Astrocyte (in vitro differentiated cells and primary cell): Measurements from ENCODE around the gene NME9. TPM values are rescaled to one million over a fixed set of nuclear protein-coding genes. Genes with fewer than 3 reads are reported as not detected.

Experiments used
- DNase-seq: peaks from one replicate; pipeline ENCODE4 v3.0.0-alpha.2; 2010; ENCODE audit warnings: low read depth
- FAIRE-seq: peaks from 2 replicates; lab custom pipeline; 2011; peaks lifted over from hg19 to GRCh38; lab: Jason Lieb, UNC
- H2AFZ ChIP-seq: 2 replicates; pipeline ENCODE4 v1.6.0; 2012; ENCODE audit warnings: low read depth, low read length, inconsistent platforms
- H3K27ac ChIP-seq: 2 replicates; pipeline ENCODE4 v1.5.1; 2011; ENCODE audit warnings: low read depth, low read length, inconsistent platforms
- H3K27me3 ChIP-seq: 2 replicates; pipeline ENCODE4 v1.6.0; 2011; ENCODE audit warnings: low read length, inconsistent platforms; ENCODE audit not compliant: insufficient read depth
- H3K36me3 ChIP-seq: 2 replicates; pipeline ENCODE4 v1.5.1; 2011; ENCODE audit warnings: low read length, inconsistent platforms; ENCODE audit not compliant: insufficient read depth
- H3K4me1 ChIP-seq: 2 replicates; pipeline ENCODE4 v1.5.1; 2011; ENCODE audit warnings: low read length, inconsistent platforms; ENCODE audit not compliant: insufficient read depth
- H3K4me2 ChIP-seq: 2 replicates; pipeline ENCODE4 v1.6.0; 2012; ENCODE audit warnings: low read length, inconsistent platforms
- H3K4me3 ChIP-seq: 2 replicates; pipeline ENCODE4 v1.5.1; 2011; ENCODE audit warnings: low read depth, mild to moderate bottlenecking, low read length, inconsistent platforms; ENCODE audit not compliant: insufficient read depth
- H3K79me2 ChIP-seq: 2 replicates; pipeline ENCODE4 v1.6.0; 2012; ENCODE audit warnings: mild to moderate bottlenecking, low read length, inconsistent platforms; ENCODE audit not compliant: insufficient read depth
- H3K9ac ChIP-seq: 2 replicates; pipeline ENCODE4 v1.6.0; 2012; ENCODE audit warnings: mild to moderate bottlenecking, low read length, inconsistent platforms
- H3K9me3 ChIP-seq: 2 replicates; pipeline ENCODE4 v1.5.1; 2012; ENCODE audit warnings: low read depth, mild to moderate bottlenecking, low read length, inconsistent platforms; ENCODE audit not compliant: insufficient read depth
- H4K20me1 ChIP-seq: 2 replicates; pipeline ENCODE4 v1.6.0; 2012; ENCODE audit warnings: low read length, inconsistent platforms; ENCODE audit not compliant: insufficient read depth
- H3K27ac Mint-ChIP-seq: one replicate; pipeline ENCODE4 v1.8.0; 2021; ENCODE audit warnings: mild to moderate bottlenecking, mixed read lengths; ENCODE audit not compliant: unreplicated experiment
- H3K27me3 Mint-ChIP-seq: one replicate; pipeline ENCODE4 v1.8.0; 2021; ENCODE audit warnings: low read depth, mixed read lengths; ENCODE audit not compliant: unreplicated experiment
- H3K36me3 Mint-ChIP-seq: one replicate; pipeline ENCODE4 v1.8.0; 2021; ENCODE audit warnings: low read depth, mixed read lengths; ENCODE audit not compliant: unreplicated experiment
- H3K4me1 Mint-ChIP-seq: one replicate; pipeline ENCODE4 v1.8.0; 2021; ENCODE audit warnings: low read depth, mixed read lengths; ENCODE audit not compliant: unreplicated experiment
- H3K4me3 Mint-ChIP-seq: one replicate; pipeline ENCODE4 v1.8.0; 2021; ENCODE audit warnings: mild to moderate bottlenecking, moderate library complexity, mixed read lengths; ENCODE audit not compliant: unreplicated experiment
- H3K9me3 Mint-ChIP-seq: one replicate; pipeline ENCODE4 v1.8.0; 2021; ENCODE audit warnings: mild to moderate bottlenecking, mixed read lengths; ENCODE audit not compliant: unreplicated experiment
- CTCF ChIP-seq: IDR thresholded peaks from 2 replicates; pipeline ENCODE4 v1.5.1; 2011; ENCODE audit warnings: low read depth, mild to moderate bottlenecking, inconsistent platforms, low read length, moderate library complexity; ENCODE audit not compliant: insufficient read depth
- EZH2 ChIP-seq: IDR thresholded peaks from 2 replicates; pipeline ENCODE4 v1.6.1; 2012; ENCODE audit warnings: mild to moderate bottlenecking, low read length, inconsistent platforms; ENCODE audit not compliant: insufficient read depth
- total RNA-seq: library from RNA; stranded (reverse); gene quantifications from 2 replicates; pipeline ENCODE4 v1.2.1, GENCODE V29; 2021

The NME9 gene
- total RNA-seq, 1 donor from 2014 or later: 0.54 TPM

GRCh38 chr3:138289260-138289659 is 40.4 kb downstream of the NME9 start:
- TF ChIP-seq CTCF: no peak
- TF ChIP-seq EZH2: no peak
- H3K4me2 ChIP-seq: no peak overlapping the region
- no peak overlapping the region for H3K4me3 Mint-ChIP-seq
- H3K9me3 Mint-ChIP-seq: no peaks in the 10 kb centered on the region
- H3K27me3 Mint-ChIP-seq: no peaks in the 10 kb centered on the region
- no peaks in the 10 kb centered on the region for H3K79me2 ChIP-seq
- H3K36me3 ChIP-seq: peaks cover 15% of the 10 kb centered on the region
- H3K27ac ChIP-seq: no peak overlapping the region
- H3K27me3 ChIP-seq: no peaks in the 10 kb centered on the region
- H3K4me3 ChIP-seq: no peak overlapping the region
- H3K36me3 Mint-ChIP-seq: peaks cover 23% of the 10 kb centered on the region
- H3K27ac Mint-ChIP-seq: no peak overlapping the region
- no peaks in the 10 kb centered on the region for H3K9me3 ChIP-seq
- FAIRE-seq (no peak), DNase-seq (no peak)
- no peaks in the 10 kb centered on the region for H4K20me1 ChIP-seq
- no peaks in the 10 kb centered on the region for H3K4me1 ChIP-seq
- H2AFZ ChIP-seq: no peak overlapping the region
- no peak overlapping the region for H3K9ac ChIP-seq
- no peaks in the 10 kb centered on the region for H3K4me1 Mint-ChIP-seq

GRCh38 chr3:138284957-138285477 is 44.6 kb downstream of the NME9 start:
- H3K36me3 Mint-ChIP-seq: peaks cover 12% of the 10 kb centered on the region

More at GRCh38 chr3:138284957-138285477, 44.6 kb downstream of the NME9 start:
- H3K4me3 Mint-ChIP-seq: no peak overlapping the region
- H3K27ac ChIP-seq: no peak overlapping the region
- TF ChIP-seq EZH2 (no peak), CTCF (no peak)
- H3K27me3 ChIP-seq: no peaks in the 10 kb centered on the region
- H3K4me3 ChIP-seq: no peak overlapping the region
- H3K4me2 ChIP-seq: no peak overlapping the region
- FAIRE-seq: no peak
- no peak overlapping the region for H3K27ac Mint-ChIP-seq
- no peaks in the 10 kb centered on the region for H3K9me3 ChIP-seq
- DNase-seq: no peak
- H4K20me1 ChIP-seq: no peaks in the 10 kb centered on the region
- H3K4me1 ChIP-seq: no peaks in the 10 kb centered on the region
- H2AFZ ChIP-seq: no peak overlapping the region
- no peaks in the 10 kb centered on the region for H3K79me2 ChIP-seq
- peaks cover 9% of the 10 kb centered on the region for H3K36me3 ChIP-seq
- no peak overlapping the region for H3K9ac ChIP-seq
- H3K4me1 Mint-ChIP-seq: no peaks in the 10 kb centered on the region
- no peaks in the 10 kb centered on the region for H3K27me3 Mint-ChIP-seq
- H3K9me3 Mint-ChIP-seq: no peaks in the 10 kb centered on the region
